IMR-90 (cell line): ENCODE data around the gene SLC12A4. TPM values are rescaled to one million over a fixed set of nuclear protein-coding genes. Genes with fewer than 3 reads are reported as not detected.

Experiments used
- ATAC-seq: fragments of 200-7000 bp; cut with Tn5 transposase; 2 replicates; pipeline ENCODE4 v1.9.1; 2020; ENCODE audit warnings: low read depth, mild to moderate bottlenecking, moderate library complexity
- BruUV-seq: library from RNA; stranded (reverse); fragments of 400-500 nt; replicated peaks from 2 replicates; lab custom pipeline; 2021; lab: Mats Ljungman, UMichigan
- CTCF ChIA-PET: fragments of 300-600 bp; formaldehyde crosslinking; extraction: SDS; loops from one replicate; lab custom pipeline; 2021; ENCODE audit warnings: antibody characterized with exemption; lab: Yijun Ruan, JAX
- POLR2A ChIA-PET: fragments of 300-600 bp; sonication (Branson Sonifier 250); formaldehyde crosslinking; loops from one replicate; lab custom pipeline; 2022; ENCODE audit warnings: antibody characterized with exemption; ENCODE audit not compliant: unreplicated experiment; lab: Charles Lee
- DNase-seq: peaks from one replicate; pipeline ENCODE4 v3.0.0; 2013
- H2AFZ ChIP-seq: replicated peaks from 2 replicates; pipeline ENCODE3; 2013; ENCODE audit warnings: low read length, mild to moderate bottlenecking; ENCODE audit not compliant: poor library complexity
- H2AK5ac ChIP-seq: 2 replicates; pipeline ENCODE4 v1.6.1; 2013; ENCODE audit warnings: low read depth, low read length, inconsistent platforms
- H2AK9ac ChIP-seq: replicated peaks from 2 replicates; pipeline ENCODE3; 2013; ENCODE audit warnings: mild to moderate bottlenecking, low read depth, low read length, moderate library complexity; ENCODE audit not compliant: poor library complexity
- H2BK120ac ChIP-seq: 2 replicates; pipeline ENCODE4 v1.6.1; 2013; ENCODE audit warnings: low read depth, low read length, inconsistent platforms
- H2BK15ac ChIP-seq: 3 replicates; pipeline ENCODE4 v1.6.1; 2013; ENCODE audit warnings: low read depth, low read length, inconsistent platforms
- H2BK20ac ChIP-seq: 2 replicates; pipeline ENCODE4 v1.6.1; 2013; ENCODE audit warnings: low read depth, mild to moderate bottlenecking, inconsistent platforms, low read length, moderate library complexity
- H2BK5ac ChIP-seq: 2 replicates; pipeline ENCODE4 v1.6.1; 2013; ENCODE audit warnings: mild to moderate bottlenecking, low read depth, low read length, inconsistent platforms; ENCODE audit not compliant: poor library complexity, severe bottlenecking
- H3K14ac ChIP-seq: replicated peaks from 2 replicates; pipeline ENCODE4 v1.6.1; 2013; ENCODE audit warnings: low read depth, low read length, inconsistent platforms
- H3K18ac ChIP-seq: 2 replicates; pipeline ENCODE4 v1.6.1; 2013; ENCODE audit warnings: low read depth, low read length, control low read depth
- H3K23ac ChIP-seq: 2 replicates; pipeline ENCODE4 v1.6.1; 2013; ENCODE audit warnings: low read depth, low read length, inconsistent platforms
- H3K27ac ChIP-seq: 2 replicates; pipeline ENCODE4 v1.5.1; 2013; ENCODE audit warnings: mild to moderate bottlenecking, control low read depth, low read length; ENCODE audit not compliant: insufficient read depth
- H3K27me3 ChIP-seq: 2 replicates; pipeline ENCODE4 v1.6.1; 2013; ENCODE audit warnings: low read length; ENCODE audit not compliant: control insufficient read depth, insufficient read depth
- H3K36me3 ChIP-seq: 2 replicates; pipeline ENCODE4 v1.6.1; 2013; ENCODE audit warnings: low read length, mixed read lengths; ENCODE audit not compliant: control insufficient read depth, insufficient read depth
- H3K4ac ChIP-seq: 2 replicates; pipeline ENCODE4 v1.6.1; 2013; ENCODE audit warnings: low read depth, low read length, inconsistent platforms
- H3K4me1 ChIP-seq: 2 replicates; pipeline ENCODE4 v1.6.1; 2013; ENCODE audit warnings: low read length, mixed read lengths; ENCODE audit not compliant: control insufficient read depth, insufficient read depth
- H3K4me2 ChIP-seq: 2 replicates; pipeline ENCODE4 v1.6.1; 2013; ENCODE audit warnings: low read depth, mild to moderate bottlenecking, control low read depth, low read length, moderate library complexity
- H3K4me3 ChIP-seq: 2 replicates; pipeline ENCODE4 v1.5.1; 2013; ENCODE audit warnings: low read depth, mild to moderate bottlenecking, control low read depth, low read length, moderate library complexity; ENCODE audit not compliant: insufficient read depth
- H3K56ac ChIP-seq: 2 replicates; pipeline ENCODE4 v1.6.1; 2013; ENCODE audit warnings: low read length, inconsistent platforms; ENCODE audit not compliant: insufficient read depth; ENCODE audit errors: extremely low read depth
- H3K79me1 ChIP-seq, 2 experiments: 2 replicates each; pipeline ENCODE4 v1.6.1; 2013; ENCODE audit warnings: low read length in 2 of 2, inconsistent platforms in 1 of 2, low read depth in 1 of 2
- H3K9ac ChIP-seq: 2 replicates; pipeline ENCODE4 v1.6.1; 2013; ENCODE audit warnings: low read depth, low read length, control low read depth
- H3K9me1 ChIP-seq: 2 replicates; pipeline ENCODE4 v1.6.1; 2013; ENCODE audit warnings: low read length, inconsistent platforms; ENCODE audit not compliant: insufficient read depth
- H3K9me3 ChIP-seq: 2 replicates; pipeline ENCODE4 v1.6.1; 2013; ENCODE audit warnings: low read length; ENCODE audit not compliant: control insufficient read depth, insufficient read depth
- H4K20me1 ChIP-seq: 2 replicates; pipeline ENCODE4 v1.6.1; 2013; ENCODE audit warnings: low read length, inconsistent platforms; ENCODE audit not compliant: insufficient read depth
- H4K5ac ChIP-seq: 2 replicates; pipeline ENCODE4 v1.6.1; 2013; ENCODE audit warnings: mild to moderate bottlenecking, low read depth, low read length, control low read depth
- H4K8ac ChIP-seq, 2 experiments: 2 replicates each; pipeline ENCODE4 v1.6.1; 2013; ENCODE audit warnings: low read depth in 2 of 2, low read length in 2 of 2, control low read depth in 1 of 2, inconsistent platforms in 1 of 2
- H4K91ac ChIP-seq: 2 replicates; pipeline ENCODE4 v1.6.1; 2013; ENCODE audit warnings: low read depth, low read length, inconsistent platforms; ENCODE audit not compliant: insufficient read depth
- BHLHE40 ChIP-seq: fragments of 150-350 bp; IDR thresholded peaks from 2 replicates; pipeline ENCODE4 v1.6.1; 2016; ENCODE audit warnings: mild to moderate bottlenecking, low read depth, low read length
- CEBPB ChIP-seq: IDR thresholded peaks from 2 replicates; pipeline ENCODE4 v1.6.1; 2012; ENCODE audit warnings: low read depth, low read length, improper control_type of control experiment
- CHD1 ChIP-seq: IDR thresholded peaks from 2 replicates; pipeline ENCODE4 v1.6.1; 2012; ENCODE audit warnings: low read depth, low read length, improper control_type of control experiment
- ELK1 ChIP-seq: fragments of 150-350 bp; IDR thresholded peaks from 2 replicates; pipeline ENCODE4 v1.6.1; 2016; ENCODE audit warnings: low read depth, mild to moderate bottlenecking, low read length, moderate library complexity, borderline replicate concordance
- FOS ChIP-seq: fragments of 150-350 bp; IDR thresholded peaks from 2 replicates; pipeline ENCODE4 v1.6.1; 2016; ENCODE audit warnings: low read depth, low read length
- MAFK ChIP-seq: IDR thresholded peaks from 2 replicates; pipeline ENCODE4 v1.6.1; 2012; ENCODE audit warnings: low read depth, low read length, improper control_type of control experiment
- MAZ ChIP-seq: IDR thresholded peaks from 2 replicates; pipeline ENCODE4 v1.6.1; 2012; ENCODE audit warnings: low read depth, mild to moderate bottlenecking, low read length, improper control_type of control experiment, moderate library complexity, borderline replicate concordance
- NFE2L2 ChIP-seq: fragments of 150-350 bp; IDR thresholded peaks from 2 replicates; pipeline ENCODE4 v1.6.1; 2016; ENCODE audit warnings: low read depth, mild to moderate bottlenecking, low read length
- POLR2A ChIP-seq: IDR thresholded peaks from 2 replicates; pipeline ENCODE4 v1.6.1; 2012; ENCODE audit warnings: mild to moderate bottlenecking, low read depth, low read length
- RAD21 ChIP-seq: IDR thresholded peaks from 2 replicates; pipeline ENCODE4 v1.6.1; 2012; ENCODE audit warnings: low read length, improper control_type of control experiment
- RCOR1 ChIP-seq: IDR thresholded peaks from 2 replicates; pipeline ENCODE4 v1.6.1; 2012; ENCODE audit warnings: mild to moderate bottlenecking, low read length, improper control_type of control experiment; ENCODE audit not compliant: insufficient replicate concordance
- RFX5 ChIP-seq: IDR thresholded peaks from 2 replicates; pipeline ENCODE4 v1.8.0; 2012; ENCODE audit warnings: low read depth, mild to moderate bottlenecking, low read length, moderate library complexity
- SMC3 ChIP-seq: fragments of 150-350 bp; IDR thresholded peaks from 2 replicates; pipeline ENCODE4 v1.6.1; 2016; ENCODE audit warnings: low read depth, mild to moderate bottlenecking, antibody characterized with exemption, low read length, moderate library complexity
- WGBS, 2 experiments: methylation state at CpG; one replicate each; pipeline versions ENCODE4 v1.1.5 to v1.1.7; 2013; ENCODE audit warnings: missing lambda C conversion rate in 2 of 2; ENCODE audit not compliant: insufficient read length in 1 of 2; ENCODE audit errors: extremely low coverage in 2 of 2; 5-methylcytosine and 5-hydroxymethylcytosine counted together
- dilution Hi-C: fragments of 300-500 bp; cut with HindIII; formaldehyde crosslinking; loops from one replicate; pipeline ENCODE4 v1.14.3; 2018; ENCODE audit warnings: low sequenced_read_pairs; ENCODE audit not compliant: unreplicated experiment
- in situ Hi-C: fragments of 300-500 bp; cut with MboI; formaldehyde crosslinking; loops from 3 replicates; pipeline ENCODE4 v1.14.3; 2019; ENCODE audit warnings: low sequenced_read_pairs, inconsistent platforms, mixed read lengths
- intact Hi-C: fragments of 100-400 bp; cut with micrococcal nuclease; formaldehyde crosslinking; loops from 2 replicates; pipeline ENCODE4 v1.10.0; 2022
- polyA plus RNA-seq, 3 experiments: library from polyadenylated mRNA; depleted of rRNA; stranded (reverse); fragments of >200 nt; gene quantifications; 2 replicates each; pipeline ENCODE4 v1.2.3, GENCODE V29; 2012; ENCODE audit warnings: low replicate concordance in 1 of 3
- total RNA-seq: library from RNA; depleted of rRNA; stranded (reverse); fragments of >200 nt; gene quantifications from 2 replicates; pipeline ENCODE4 v1.2.3, GENCODE V29; 2012
- TF ChIP-seq, protein P1 (sequence below): fragments of 150-350 bp; IDR thresholded peaks from 2 replicates; pipeline ENCODE4 v1.6.1; 2017; ENCODE audit warnings: mild to moderate bottlenecking, antibody characterized with exemption, low read length, low read depth
- TF ChIP-seq, protein P2 (sequence below): conservative IDR thresholded peaks from 2 replicates; pipeline ENCODE4 v1.5.1; 2012; ENCODE audit warnings: mild to moderate bottlenecking, low read depth, low read length, improper control_type of control experiment

The SLC12A4 gene
- total and polyA plus RNA-seq, 2 of the 4 experiments (the other 2 are of a cell fraction), result 36.6 to 132 TPM

GRCh38 chr16:67995423-67995822 lies 27.0 kb upstream of the SLC12A4 start:
- no TSS peak for BruUV-seq
- H3K9ac ChIP-seq, result no peak overlapping the region
- no peak overlapping the region for H3K56ac ChIP-seq
- no peak overlapping the region for H3K4me2 ChIP-seq
- 50% methylated on average over 2 of the region's 5 CpGs; no CpG with 5 or more reads in 1 of the 2 experiments for WGBS, 2 experiments
- no peak overlapping the region for H3K4me3 ChIP-seq
- H3K9me3 ChIP-seq, result no peaks in the 10 kb centered on the region
- no peak overlapping the region for H4K8ac ChIP-seq
- POLR2A ChIA-PET, result no interaction called here
- no peak overlapping the region for H3K23ac ChIP-seq
- intact Hi-C loops, result no loop called here
- TF ChIP-seq MAZ, result no peak
- TF ChIP-seq BHLHE40, result no peak
- TF ChIP-seq, protein P1, sequence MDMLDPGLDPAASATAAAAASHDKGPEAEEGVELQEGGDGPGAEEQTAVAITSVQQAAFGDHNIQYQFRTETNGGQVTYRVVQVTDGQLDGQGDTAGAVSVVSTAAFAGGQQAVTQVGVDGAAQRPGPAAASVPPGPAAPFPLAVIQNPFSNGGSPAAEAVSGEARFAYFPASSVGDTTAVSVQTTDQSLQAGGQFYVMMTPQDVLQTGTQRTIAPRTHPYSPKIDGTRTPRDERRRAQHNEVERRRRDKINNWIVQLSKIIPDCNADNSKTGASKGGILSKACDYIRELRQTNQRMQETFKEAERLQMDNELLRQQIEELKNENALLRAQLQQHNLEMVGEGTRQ, result no peak
- TF ChIP-seq, protein P2, sequence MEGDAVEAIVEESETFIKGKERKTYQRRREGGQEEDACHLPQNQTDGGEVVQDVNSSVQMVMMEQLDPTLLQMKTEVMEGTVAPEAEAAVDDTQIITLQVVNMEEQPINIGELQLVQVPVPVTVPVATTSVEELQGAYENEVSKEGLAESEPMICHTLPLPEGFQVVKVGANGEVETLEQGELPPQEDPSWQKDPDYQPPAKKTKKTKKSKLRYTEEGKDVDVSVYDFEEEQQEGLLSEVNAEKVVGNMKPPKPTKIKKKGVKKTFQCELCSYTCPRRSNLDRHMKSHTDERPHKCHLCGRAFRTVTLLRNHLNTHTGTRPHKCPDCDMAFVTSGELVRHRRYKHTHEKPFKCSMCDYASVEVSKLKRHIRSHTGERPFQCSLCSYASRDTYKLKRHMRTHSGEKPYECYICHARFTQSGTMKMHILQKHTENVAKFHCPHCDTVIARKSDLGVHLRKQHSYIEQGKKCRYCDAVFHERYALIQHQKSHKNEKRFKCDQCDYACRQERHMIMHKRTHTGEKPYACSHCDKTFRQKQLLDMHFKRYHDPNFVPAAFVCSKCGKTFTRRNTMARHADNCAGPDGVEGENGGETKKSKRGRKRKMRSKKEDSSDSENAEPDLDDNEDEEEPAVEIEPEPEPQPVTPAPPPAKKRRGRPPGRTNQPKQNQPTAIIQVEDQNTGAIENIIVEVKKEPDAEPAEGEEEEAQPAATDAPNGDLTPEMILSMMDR, result no peak
- TF ChIP-seq POLR2A, result no peak
- TF ChIP-seq MAFK, result no peak
- no peak for TF ChIP-seq ELK1
- no peak for TF ChIP-seq FOS
- no peak for TF ChIP-seq CHD1
- no peak for TF ChIP-seq SMC3
- TF ChIP-seq RCOR1, result no peak
- no peak for TF ChIP-seq RFX5
- no peak for TF ChIP-seq RAD21
- no peak for TF ChIP-seq CEBPB
- TF ChIP-seq NFE2L2, result no peak
- no peak overlapping the region for H2BK5ac ChIP-seq
- H3K27me3 ChIP-seq, result no peaks in the 10 kb centered on the region
- DNase-seq (no peak), ATAC-seq (no peak)
- no peak overlapping the region for H2AK5ac ChIP-seq
- H3K27ac ChIP-seq, result no peak overlapping the region
- H4K5ac ChIP-seq, result no peak overlapping the region
- H3K4ac ChIP-seq, result no peak overlapping the region
- no peak overlapping the region for H4K91ac ChIP-seq
- no peak overlapping the region for H2AFZ ChIP-seq
- H2BK15ac ChIP-seq, result no peak overlapping the region
- no peak overlapping the region; the same call in 1 of the 2 replicates for H3K14ac ChIP-seq
- no peaks in the 10 kb centered on the region for H3K79me1 ChIP-seq
- in situ Hi-C loops, result no loop called here
- peaks cover 11% of the 10 kb centered on the region for H3K9me1 ChIP-seq
- H2BK20ac ChIP-seq, result no peak overlapping the region
- H2AK9ac ChIP-seq, result peak overlapping the region; percentile 44
- H4K20me1 ChIP-seq, result no peaks in the 10 kb centered on the region; the same call in 1 of the 2 replicates
- dilution Hi-C loops, result no loop called here
- H2BK120ac ChIP-seq, result no peak overlapping the region
- H3K18ac ChIP-seq, result no peak overlapping the region
- CTCF ChIA-PET, result no interaction called here
- H3K4me1 ChIP-seq, result peaks cover 9% of the 10 kb centered on the region
- no peaks in the 10 kb centered on the region for H3K36me3 ChIP-seq
